GM19328 (cell line): ENCODE measurements around the gene RIC8B.
A peak's percentile ranks its signal among the peaks of the same experiment; 100 is the strongest.
"Not testable (repeated sequence)": the region's sequence is repeated elsewhere in the genome, so short reads cannot be mapped to it uniquely, and the experiment has no call there.

Source experiments
- ATAC-seq: cut with Tn5 transposase; IDR thresholded peaks from one replicate; pipeline ENCODE4 v1.9.1; 2021; ENCODE audit warnings: mild to moderate bottlenecking, moderate library complexity; ENCODE audit not compliant: unreplicated experiment

The RIC8B gene

GRCh38 chr12:106774005-106774807 is at the start of gene RIC8B:
Gene RIC8B (plus strand): TSS chr12:106774682. CDS start chr12:106774746, 64 bp downstream.
- peak; percentile 85 for ATAC-seq

GRCh38 chr12:106724934-106725333 is 49.5 kb upstream of the RIC8B start:
- ATAC-seq, result no peak

- not testable (repeated sequence) for ATAC-seq
These were observed 47.8 kb upstream of the RIC8B start for GRCh38 chr12:106726603-106727202.

- ATAC-seq, result no peak
These were observed 44.9 kb upstream of the RIC8B start for GRCh38 chr12:106729611-106730010.

GRCh38 chr12:106732890-106733289 is 41.6 kb upstream of the RIC8B start:
- ATAC-seq, result no peak

- ATAC-seq, result no peak
These were observed 40.8 kb upstream of the RIC8B start for GRCh38 chr12:106733660-106734059.

- ATAC-seq, result no peak
These were observed 38.2 kb upstream of the RIC8B start for GRCh38 chr12:106736051-106736957.

- ATAC-seq, result no peak
These were observed 35.2 kb upstream of the RIC8B start for GRCh38 chr12:106739318-106739717.

- no peak for ATAC-seq
These were observed 34.5 kb upstream of the RIC8B start for GRCh38 chr12:106739815-106740530.

GRCh38 chr12:106740818-106741217 is 33.7 kb upstream of the RIC8B start:
- no peak for ATAC-seq

GRCh38 chr12:106741247-106741646 is 33.2 kb upstream of the RIC8B start:
- no peak for ATAC-seq

- ATAC-seq, result no peak
These were observed 31.1 kb upstream of the RIC8B start for GRCh38 chr12:106743270-106743988.

GRCh38 chr12:106744600-106744999 is 29.9 kb upstream of the RIC8B start:
- no peak for ATAC-seq

GRCh38 chr12:106745181-106745745 is 29.2 kb upstream of the RIC8B start:
- no peak for ATAC-seq

- no peak for ATAC-seq
These were observed 26.5 kb upstream of the RIC8B start for GRCh38 chr12:106747973-106748436.

GRCh38 chr12:106750524-106750923 is 24.0 kb upstream of the RIC8B start:
- ATAC-seq, result no peak

- peak; percentile 99 for ATAC-seq
These were observed 21.0 kb upstream of the RIC8B start for GRCh38 chr12:106753526-106753925.

GRCh38 chr12:106754331-106754730 is 20.2 kb upstream of the RIC8B start:
- no peak for ATAC-seq

GRCh38 chr12:106757623-106758348 is 16.7 kb upstream of the RIC8B start:
- ATAC-seq, result no peak
